Measurements from ENCODE around the gene TTC39B.

DNA sequence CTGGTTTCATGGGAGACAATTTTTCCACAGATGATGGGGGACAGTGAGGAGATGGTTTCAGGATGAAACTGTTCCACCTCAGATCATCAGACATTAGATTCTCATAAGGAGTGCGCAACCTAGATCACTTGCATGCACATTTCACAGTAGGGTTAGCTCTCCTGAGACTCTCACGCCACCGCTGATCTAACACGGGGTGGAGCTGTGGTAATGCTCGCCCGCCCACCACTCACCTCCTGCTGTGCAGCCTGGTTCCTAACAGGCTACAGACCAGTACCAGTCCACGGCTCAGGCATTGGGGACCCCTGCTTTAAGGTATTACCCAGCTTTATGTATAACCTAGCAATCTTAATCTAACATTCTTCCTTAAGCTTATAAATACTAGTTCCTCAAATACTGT is 35.6 kb downstream of the TTC39B start:
- TF ChIP-seq EZH2 (IDR thresholded peaks at IDR 0.05) (no peak), SP1 (IDR thresholded peaks at IDR 0.05; ENCODE audit: low read depth) (no peak)
- TF ChIP-seq, protein P1, sequence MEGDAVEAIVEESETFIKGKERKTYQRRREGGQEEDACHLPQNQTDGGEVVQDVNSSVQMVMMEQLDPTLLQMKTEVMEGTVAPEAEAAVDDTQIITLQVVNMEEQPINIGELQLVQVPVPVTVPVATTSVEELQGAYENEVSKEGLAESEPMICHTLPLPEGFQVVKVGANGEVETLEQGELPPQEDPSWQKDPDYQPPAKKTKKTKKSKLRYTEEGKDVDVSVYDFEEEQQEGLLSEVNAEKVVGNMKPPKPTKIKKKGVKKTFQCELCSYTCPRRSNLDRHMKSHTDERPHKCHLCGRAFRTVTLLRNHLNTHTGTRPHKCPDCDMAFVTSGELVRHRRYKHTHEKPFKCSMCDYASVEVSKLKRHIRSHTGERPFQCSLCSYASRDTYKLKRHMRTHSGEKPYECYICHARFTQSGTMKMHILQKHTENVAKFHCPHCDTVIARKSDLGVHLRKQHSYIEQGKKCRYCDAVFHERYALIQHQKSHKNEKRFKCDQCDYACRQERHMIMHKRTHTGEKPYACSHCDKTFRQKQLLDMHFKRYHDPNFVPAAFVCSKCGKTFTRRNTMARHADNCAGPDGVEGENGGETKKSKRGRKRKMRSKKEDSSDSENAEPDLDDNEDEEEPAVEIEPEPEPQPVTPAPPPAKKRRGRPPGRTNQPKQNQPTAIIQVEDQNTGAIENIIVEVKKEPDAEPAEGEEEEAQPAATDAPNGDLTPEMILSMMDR (IDR thresholded peaks at IDR 0.05 in 2 of 3, conservative IDR thresholded peaks at IDR 0.05 in 1 of 3; ENCODE audit: borderline replicate concordance in 1 of 3, insufficient read depth in 1 of 3, low read depth in 2 of 3, low read length in 2 of 3) = no peak
